Body of pancreas (tissue), 4 donors: ENCODE data around the gene UBE2M.

Source experiments
- CTCF ChIP-seq, 7 experiments: fragments of 450-650 bp in 4 of 7; fragments of 200-600 bp in 3 of 7; sonication (generic) in 3 of 7; IDR thresholded peaks; one replicate each; pipeline ENCODE4 v1.5.1; 2016 to 2019; ENCODE audit warnings: antibody characterized with exemption in 7 of 7
- POLR2A ChIP-seq, 3 donors: fragments of 450-650 bp; IDR thresholded peaks; one replicate each; pipeline ENCODE4 v1.6.1; 2016; ENCODE audit warnings: antibody characterized with exemption in 3 of 3, mild to moderate bottlenecking in 2 of 3

- TF ChIP-seq POLR2A (IDR thresholded peaks at IDR 0.05) (peak; percentile 14 to 55 (median 44)), CTCF (IDR thresholded peaks at IDR 0.05) (peak; percentile 68 to 96 (median 89))
These were observed 44.5 kb downstream of the UBE2M start for GRCh38 chr19:58513694-58514563.
